GM19452 (cell line): ENCODE results near the gene PDILT.

Source experiments
- ATAC-seq: cut with Tn5 transposase; IDR thresholded peaks from one replicate; pipeline ENCODE4 v1.9.1; 2021; ENCODE audit not compliant: unreplicated experiment

PDILT gene

GRCh38 chr16:20372701-20373100 is 31.8 kb downstream of the PDILT start:
- ATAC-seq, result no peak

GRCh38 chr16:20369452-20370054 is 35.0 kb downstream of the PDILT start:
- no peak for ATAC-seq

DNA sequence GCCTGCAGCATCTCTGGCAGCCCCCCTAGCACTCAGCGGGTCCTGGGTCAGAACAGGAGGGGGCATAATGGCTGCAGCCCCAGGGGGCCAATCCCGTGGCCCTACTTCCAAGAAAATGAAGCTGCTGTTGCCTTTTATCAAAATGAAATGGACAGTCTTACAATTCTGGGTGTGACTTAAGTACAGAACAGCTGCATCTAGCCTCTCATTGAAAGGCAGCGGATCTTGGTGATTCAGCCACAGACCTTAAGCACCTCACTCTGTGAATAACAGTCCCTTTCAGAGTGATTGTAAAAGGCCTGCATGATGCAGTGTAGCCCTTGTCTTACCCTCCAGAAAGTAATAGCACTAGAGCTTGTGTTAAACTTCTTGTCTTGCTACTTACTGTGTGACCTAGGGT is 40.5 kb downstream of the PDILT start:
- ATAC-seq, result no peak

DNA sequence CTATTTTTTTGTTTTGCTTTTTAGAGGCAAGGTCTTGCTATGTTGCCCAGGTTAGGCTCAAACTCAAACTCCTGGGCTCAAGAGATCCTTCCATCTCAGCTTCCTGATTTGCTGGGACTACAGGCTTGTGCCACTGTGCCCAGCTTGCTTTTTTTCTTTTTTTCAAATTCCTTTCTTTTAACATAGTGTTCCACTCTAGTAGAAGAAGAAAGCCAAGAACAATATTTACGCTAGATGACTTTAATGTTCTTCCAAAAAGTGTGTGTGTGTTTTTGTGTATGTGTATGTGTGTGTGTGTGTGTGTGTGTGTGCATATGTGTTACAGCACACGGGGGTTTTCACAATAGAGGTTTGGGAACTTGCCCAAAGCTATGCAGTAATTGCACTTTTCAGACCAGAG is 41.3 kb downstream of the PDILT start:
- ATAC-seq, result no peak

GRCh38 chr16:20359997-20360396 is 44.5 kb downstream of the PDILT start:
- no peak for ATAC-seq

DNA sequence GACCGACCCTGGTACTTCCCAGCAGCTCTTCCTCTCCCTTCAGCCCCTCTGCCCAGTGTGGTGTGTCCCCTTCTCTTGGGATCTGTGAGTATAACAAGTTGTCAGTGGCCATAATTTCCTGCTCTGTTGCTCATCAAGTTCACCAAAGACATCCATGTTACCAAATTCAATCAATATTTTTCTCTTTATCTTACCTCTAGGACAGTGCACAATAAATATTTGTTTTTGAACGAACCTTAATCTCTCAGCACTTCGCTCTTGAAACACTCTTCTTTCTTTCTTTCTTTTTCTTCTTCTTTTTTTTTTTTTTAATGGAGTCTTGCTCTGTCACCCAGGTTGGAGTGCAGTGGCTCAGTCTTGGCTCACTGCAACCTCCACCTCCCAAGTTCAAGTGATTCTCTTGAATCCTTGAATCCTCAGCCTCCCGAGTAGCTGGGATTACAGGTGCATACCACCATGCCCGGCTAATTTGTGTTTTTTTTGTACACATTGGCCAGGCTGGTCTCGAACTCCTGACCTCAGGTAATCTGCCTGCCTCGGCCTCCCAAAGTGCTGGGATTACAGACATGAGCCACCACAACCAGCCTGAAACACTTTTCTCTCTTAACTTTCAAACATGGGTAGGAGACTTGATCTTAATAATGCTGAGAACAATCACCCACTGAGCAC is 49.3 kb downstream of the PDILT start:
- ATAC-seq, result no peak

- ATAC-seq, result no peak
Measured at GRCh38 chr16:20353379-20353778, 51.2 kb downstream of the PDILT start.

GRCh38 chr16:20352615-20353014 is 51.9 kb downstream of the PDILT start, which contains the start of gene UMOD:
Gene UMOD (minus strand): TSS chr16:20352715. CDS start chr16:20350737, 1,978 bp downstream.
- no peak for ATAC-seq

DNA sequence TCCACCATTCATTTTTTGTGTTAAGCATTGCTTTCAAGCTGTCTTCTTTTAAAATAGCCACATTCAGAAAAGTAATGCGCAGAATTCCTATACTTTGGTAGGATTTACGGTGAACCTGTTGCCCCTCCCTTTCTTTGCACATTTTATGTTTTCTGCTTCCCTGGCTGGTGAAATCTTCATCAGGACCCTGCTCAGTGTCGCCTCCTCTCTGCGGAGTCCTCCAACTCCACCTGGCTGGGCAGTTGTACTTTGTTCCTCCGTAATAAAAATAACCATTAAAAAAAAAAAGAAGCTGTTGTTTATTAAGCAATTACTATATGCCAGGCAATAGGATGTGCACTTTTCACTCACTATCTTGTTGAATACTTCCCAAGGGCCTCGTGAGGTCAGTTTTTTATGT is 54.9 kb downstream of the PDILT start:
- ATAC-seq, result no peak

GRCh38 chr16:20348365-20349185 is 56.0 kb downstream of the PDILT start:
- no peak for ATAC-seq

- no peak for ATAC-seq
Measured at GRCh38 chr16:20347666-20348364, 56.7 kb downstream of the PDILT start.

DNA sequence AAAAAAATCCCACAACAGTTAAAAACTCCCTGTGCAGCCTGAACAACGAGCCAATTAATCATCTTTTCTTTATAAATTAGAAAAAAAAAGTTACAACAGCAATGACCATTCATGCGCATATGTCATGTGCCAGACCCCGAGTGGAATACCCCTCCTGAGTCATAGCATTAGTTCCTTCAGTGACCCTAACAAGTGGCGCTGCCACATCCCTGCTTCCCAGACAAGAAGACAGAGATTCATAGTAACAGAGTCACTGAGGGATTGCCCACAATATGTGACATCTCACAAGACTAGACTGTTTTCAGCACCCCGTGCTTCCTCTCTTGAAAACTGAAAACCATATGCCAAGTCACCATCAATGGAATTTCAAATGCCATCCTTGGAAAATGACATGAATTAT is 59.9 kb downstream of the PDILT start:
- ATAC-seq, result no peak

GRCh38 chr16:20339744-20340143 is 64.8 kb downstream of the PDILT start:
- no peak for ATAC-seq

- no peak for ATAC-seq
Measured at GRCh38 chr16:20336955-20337354, 67.6 kb downstream of the PDILT start.

DNA sequence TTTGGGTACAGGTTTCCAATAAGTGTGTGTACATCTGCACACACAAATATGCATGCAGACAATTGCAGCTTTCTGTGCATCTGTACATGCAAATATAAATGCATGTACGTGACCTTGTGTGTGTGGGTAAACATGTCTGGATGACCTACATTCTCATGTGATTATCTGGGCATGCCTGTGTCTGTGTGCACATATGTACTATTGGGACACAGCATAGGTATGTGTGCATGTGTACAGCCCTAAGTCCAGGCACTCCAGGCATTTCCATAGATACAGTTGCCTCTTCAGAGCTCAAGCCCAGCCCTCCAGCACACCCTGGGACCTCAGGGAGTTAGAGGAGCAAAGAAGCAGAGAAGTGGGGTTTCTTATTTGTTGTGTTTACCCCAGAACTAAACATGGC is 70.1 kb downstream of the PDILT start:
- ATAC-seq, result no peak

DNA sequence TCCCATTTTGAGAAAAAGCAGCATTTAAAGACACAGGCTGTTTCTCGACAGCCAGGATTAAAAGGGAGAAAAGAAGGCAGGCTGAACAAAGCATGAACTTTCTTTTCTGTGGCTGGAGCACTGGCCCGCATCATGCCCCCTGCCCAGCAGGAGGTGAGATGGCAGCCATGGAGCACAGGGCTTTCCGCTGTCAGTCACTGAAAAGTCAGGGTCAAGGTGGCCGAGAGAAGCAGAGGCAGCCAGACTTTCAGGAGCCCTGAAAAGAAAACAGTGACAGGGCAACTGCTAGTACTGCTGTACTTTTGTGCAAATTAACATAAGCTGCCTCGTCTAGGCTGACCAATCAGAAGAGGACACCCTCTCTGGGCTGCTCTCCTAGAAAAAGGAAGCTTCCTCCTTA is 71.4 kb downstream of the PDILT start:
- ATAC-seq, result no peak

- ATAC-seq, result no peak
Measured at GRCh38 chr16:20332411-20332810, 72.1 kb downstream of the PDILT start.

DNA sequence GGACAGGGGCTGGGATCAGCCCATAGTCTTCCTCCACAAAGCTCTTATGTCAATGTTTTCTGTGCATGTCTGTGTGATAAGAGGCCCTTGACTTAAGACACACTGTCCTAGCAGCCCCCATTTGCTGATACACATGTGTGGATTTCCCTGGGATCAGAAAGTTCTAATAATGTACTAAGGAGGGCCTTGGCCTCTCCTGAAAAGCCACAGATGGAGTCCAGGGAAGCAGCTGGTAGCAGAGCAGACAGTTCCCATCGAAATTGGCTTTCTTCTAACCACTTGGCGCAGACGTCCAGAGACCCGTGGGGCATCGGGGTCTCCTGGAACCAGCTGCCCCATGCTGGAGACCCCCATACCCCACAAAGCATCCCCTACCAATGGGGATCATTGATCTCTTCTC is 72.9 kb downstream of the PDILT start:
- ATAC-seq, result no peak

DNA sequence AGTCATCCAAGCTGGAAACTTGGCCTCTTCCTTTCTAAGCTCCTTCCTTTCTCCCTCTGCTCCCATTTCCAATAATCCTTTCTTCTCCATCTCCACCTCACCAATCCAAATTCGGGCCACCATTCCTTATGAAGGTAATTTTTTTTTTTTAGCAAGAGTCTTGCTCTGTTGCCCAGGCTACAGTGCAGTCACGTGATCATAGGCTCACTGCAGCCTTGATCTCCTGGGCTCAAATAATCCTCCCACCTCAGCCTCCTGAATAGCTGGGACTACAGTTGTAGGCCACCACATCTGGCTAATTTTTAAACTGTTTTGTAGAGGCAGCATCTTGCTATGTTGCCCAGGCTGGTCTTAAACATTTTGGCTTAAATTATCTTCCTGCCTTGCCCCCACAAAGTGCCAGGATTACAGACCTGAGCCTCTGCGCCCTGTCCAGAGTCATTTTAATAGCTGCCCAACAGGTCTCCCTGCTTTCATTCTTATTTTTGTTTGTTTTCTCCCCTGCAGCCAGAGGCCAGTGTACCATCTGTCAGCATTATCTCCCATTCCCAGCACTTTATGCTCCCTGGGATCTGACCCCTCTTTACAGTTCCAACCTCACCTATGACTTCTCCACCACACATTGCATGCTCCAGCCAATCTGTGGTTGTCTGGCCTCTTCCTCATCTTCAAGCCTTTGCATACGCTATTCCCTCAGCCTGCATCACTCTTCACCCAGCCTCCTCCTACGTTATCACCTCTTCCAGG is 75.0 kb downstream of the PDILT start:
- ATAC-seq, result no peak

GRCh38 chr16:20327444-20328041 is 77.0 kb downstream of the PDILT start, which contains the start of gene GP2:
Gene GP2 (minus strand): TSS chr16:20327513. CDS start chr16:20326431, 1,082 bp downstream.
- ATAC-seq, result no peak
